Measurements from ENCODE around the gene TRMT1L.
"Not testable (repeated sequence)": the region's sequence is repeated elsewhere in the genome, so short reads cannot be mapped to it uniquely, and the experiment has no call there.

The TRMT1L gene

DNA sequence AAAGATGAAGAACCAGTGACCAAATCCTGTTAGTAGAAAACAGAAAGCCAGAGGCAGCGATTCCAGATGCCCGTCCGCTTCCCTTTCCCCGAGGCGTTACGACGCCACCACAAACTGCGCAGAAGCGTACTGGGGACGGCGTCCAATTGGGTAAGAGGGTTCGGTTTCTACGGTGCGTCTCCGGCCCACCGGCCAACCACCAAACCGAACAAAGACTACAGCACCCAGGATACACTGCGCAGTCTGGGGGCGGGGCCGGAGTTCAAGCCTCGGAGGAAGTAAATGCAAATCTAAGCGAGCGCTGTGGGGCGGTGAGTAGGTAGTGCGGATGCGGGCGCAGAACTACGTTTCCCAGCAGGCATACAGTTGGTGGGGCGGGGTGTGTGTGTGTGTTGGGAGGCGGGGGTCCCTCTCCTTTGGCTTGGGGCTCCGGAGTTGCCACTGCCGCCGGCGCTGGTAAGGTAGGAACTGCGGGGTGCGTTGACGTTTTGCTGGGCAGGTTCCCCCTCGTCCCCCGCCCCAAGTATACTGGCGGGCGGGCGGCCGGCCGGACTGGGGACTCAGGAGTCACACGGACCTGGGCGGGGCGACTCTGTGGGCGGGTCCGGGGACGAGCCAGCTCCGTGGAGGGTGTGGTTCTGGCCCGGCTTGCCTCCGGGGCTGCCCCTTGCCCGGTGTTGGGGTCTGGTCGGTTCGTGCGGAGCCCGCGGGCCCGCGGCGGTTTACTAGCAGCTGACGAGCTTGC is at the start of gene TRMT1L, which contains the start of gene SWT1:
Gene TRMT1L (minus strand): TSS at position 100 of the 745 bp plus-strand sequence. CDS start 241 bp downstream, outside the sequence.
Gene SWT1 (plus strand): TSS at position 314 of the 745 bp plus-strand sequence. CDS start 3,675 bp downstream, outside the sequence.
- peak; percentile 76 for FAIRE-seq

GRCh38 chr1:185200889-185201288 is 44.1 kb upstream of the TRMT1L start:
- FAIRE-seq, result no peak

GRCh38 chr1:185198712-185199111 is 42.0 kb upstream of the TRMT1L start:
- FAIRE-seq, result not testable (repeated sequence)

- no peak for FAIRE-seq
Measured at GRCh38 chr1:185193756-185194155, 37.0 kb upstream of the TRMT1L start.

DNA sequence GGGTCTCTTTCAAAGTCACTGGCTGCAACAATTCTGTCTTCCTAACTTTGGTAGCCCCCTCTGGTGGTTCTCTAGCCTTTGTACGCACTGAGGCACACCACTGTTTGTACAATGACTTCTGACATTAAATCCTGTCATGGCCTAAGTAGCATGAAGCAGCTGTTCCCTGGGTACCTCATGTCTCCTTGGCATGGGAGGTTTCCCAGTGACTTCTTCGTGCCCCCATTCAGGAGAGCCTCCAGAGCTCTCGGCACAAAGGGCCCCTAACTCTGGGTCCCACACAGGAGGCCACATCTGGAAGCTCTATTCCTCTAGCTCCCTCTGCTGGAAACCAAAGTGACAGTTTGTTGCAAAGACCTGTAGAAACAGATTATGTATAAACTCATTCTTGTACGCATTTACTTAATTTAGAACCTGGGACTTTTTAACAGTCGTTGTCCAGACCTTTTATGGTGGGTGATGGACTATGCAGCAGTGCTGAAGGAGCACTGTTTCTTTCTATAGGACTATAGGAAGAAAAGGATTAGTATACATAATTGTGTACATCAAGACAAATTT is 13.6 kb upstream of the TRMT1L start:
- peak; percentile 97 for FAIRE-seq

GRCh38 chr1:185166106-185166505 is 9.4 kb upstream of the TRMT1L start:
- FAIRE-seq, result no peak

- no peak for FAIRE-seq
Measured at GRCh38 chr1:185162491-185162890, 5.7 kb upstream of the TRMT1L start.

GRCh38 chr1:185159966-185160365 is 3.2 kb upstream of the TRMT1L start:
- FAIRE-seq, result no peak

DNA sequence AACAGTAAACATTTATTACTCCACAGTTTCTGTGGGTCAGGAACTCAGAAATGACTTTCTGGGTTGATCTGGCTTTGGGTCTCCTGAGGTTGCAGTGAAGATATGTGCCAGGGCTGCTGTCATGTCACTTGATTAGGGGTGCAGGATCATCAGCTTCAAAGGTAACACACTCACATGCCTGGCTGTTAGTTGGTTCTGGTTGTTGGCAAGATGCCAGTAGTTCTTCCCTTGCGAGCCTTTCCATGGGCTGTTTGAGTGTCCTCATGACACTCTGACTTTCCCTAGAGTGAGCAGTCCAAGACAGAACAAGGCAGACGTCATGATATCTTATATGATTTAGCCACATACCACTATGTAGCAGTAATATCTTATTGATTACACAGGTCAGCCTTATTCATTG is 2.0 kb upstream of the TRMT1L start:
- FAIRE-seq, result no peak

DNA sequence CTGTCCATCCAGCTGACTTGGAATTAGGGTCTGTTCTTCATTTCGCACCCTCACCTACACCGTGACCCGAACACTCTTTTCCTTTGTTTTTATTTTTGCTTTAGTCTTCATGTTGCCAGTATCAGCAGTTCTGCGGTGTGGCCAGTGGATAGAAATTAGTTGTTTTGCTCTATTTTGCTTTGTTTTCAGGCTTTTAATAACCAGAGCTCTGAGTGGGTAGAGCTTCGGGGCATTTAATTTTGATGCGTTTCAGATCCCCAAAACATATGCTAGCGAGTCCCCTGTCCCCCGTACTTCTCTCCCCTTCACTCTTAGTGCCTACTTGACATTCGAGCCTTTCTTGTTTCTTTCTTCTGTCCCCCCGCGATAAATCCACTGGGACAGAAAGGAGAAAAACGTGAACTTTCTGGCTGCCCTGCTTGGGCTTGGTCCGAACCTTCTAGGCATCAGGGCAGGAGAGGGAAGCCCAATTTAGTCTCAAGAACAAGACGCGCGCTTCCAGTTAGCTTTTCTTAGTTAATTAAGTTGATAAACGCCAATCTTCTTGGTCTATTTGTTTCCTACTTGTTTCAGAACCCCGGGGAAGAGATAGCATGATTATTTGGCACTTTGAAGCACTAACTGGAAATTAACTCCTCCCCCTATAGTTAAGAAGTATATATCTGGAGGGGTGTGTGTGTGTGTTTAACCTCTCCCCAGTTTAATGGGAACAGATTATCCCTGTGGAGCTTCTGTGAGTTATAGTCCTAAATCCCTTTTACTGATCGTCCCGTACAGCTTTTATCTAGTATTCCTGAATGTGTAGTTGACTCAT is 1.1 kb upstream of the TRMT1L start:
- no peak for FAIRE-seq

DNA sequence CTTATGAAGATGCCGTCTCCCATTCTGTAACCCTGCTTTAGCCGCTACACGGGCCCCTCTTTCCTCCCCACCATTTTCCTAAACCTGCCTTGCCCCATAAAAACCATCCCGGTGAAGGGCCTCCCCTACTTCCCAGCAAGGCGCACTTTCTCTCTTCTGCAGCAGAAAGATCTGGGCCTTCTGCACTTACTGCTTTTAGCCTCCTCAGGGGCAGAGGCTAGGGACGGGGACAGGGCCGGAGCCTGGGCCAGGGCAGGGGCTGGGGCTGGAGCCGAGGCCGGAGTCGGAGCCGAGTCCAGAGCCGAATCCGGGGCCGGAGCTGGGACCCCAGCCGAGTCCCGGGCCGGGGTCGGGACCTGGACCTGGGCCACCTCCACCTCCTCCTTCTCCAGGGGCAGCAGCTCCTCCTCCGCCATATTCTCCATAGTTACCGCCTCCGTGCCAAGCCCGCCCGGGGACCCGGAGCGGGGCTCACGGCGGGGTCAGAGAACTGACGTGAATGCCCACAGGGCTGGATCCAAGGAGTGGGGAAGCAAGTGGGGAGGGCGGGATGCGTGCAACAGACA is 382 bp downstream of the TRMT1L start:
- FAIRE-seq, result no peak

GRCh38 chr1:185155600-185156287 is 1.0 kb downstream of the TRMT1L start:
- FAIRE-seq, result no peak

GRCh38 chr1:185154912-185155513 is 1.7 kb downstream of the TRMT1L start:
- no peak for FAIRE-seq

DNA sequence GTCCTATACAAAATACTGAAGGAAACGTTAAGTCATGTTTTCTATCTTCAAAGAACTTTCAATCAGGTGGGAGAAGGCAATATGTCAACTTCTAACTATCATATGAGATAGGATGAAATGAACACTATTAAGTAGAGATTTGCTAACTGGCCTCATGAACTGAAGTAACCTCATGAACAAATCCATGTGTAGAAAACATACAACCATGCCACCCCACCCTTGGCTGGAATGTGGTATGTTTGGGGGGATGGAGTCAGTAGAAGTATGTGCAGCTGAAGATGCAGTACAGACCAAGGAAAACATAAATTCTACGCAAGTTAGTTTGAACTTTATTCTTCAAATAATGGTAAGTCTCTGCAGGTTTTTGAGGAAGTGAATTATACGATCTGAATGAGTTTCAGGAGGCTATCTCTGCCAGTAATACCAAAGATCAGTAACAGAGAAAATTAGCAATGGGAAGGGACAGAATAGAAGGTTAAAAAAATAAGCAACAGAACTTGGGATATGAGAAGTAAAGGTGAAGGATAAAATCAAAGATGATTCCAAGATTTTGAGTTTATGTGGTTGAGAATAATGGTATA is 4.5 kb downstream of the TRMT1L start:
- FAIRE-seq, result no peak

- no peak for FAIRE-seq
Measured at GRCh38 chr1:185151215-185151614, 5.5 kb downstream of the TRMT1L start.

DNA sequence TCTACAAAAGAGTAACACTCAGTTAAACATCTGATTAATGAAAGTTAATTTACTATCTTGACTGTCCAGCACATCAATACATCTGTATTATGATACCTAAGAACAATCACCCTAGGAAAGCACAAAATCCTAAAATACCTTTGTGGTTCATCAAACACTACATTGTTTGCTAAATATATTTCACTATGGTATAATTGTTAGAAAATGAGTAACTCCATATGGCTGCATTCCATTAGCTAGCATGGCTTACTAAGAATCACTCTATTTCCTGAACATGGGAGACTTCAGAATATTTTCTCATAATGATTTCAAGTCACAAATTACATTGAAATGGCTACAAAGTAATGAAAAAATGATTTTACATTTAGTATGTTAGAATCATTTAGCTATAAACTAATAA is 12.5 kb downstream of the TRMT1L start:
- FAIRE-seq, result no peak

GRCh38 chr1:185139246-185139645 is 17.5 kb downstream of the TRMT1L start:
- peak; percentile 17 for FAIRE-seq

DNA sequence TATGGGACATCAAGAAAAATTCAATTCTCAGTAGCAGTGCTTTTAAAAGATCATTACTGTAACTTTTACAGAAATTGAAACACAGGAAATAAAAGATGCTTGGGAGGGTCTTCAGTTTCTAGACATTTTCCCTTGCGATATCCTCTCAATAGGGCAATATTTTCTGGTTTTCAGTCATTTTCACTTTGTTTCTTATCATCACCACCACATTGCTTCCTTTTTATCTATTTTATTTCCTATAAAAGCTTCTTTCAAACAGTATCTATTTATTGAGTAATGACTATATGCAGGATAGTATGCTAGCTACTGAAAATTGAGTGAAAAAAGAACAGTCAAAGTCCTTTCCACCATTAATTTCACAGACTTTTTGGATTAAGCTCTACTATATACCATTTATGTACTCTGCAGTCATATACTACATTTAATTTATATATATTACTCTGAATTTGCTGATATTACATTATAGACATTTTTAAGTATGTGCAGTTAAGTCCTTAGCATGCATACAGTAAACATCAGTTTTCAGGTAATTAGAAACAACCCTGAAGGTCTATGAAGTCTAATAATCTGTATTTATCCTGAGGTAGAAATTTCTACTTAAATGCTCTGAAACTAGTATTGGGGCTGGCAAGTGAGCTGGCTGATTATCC is 18.7 kb downstream of the TRMT1L start:
- FAIRE-seq, result no peak

DNA sequence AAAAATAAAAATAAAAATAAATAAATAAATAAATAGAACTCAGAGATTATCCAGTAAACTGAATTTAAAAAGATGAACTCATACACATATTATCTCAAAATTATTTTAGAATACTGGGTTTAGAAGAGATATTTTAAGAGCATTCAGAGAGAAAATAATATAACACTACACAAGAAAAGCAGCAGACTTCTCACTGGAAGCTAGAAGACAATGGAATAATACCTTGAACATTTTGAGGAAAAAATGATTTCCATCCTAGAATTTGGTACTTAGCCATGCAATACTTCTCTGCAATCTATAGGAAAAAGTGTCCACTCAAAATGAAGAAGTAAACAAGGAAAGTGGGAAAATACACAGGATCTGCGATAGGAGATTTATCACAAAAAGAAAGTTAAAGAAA is 24.2 kb downstream of the TRMT1L start:
- FAIRE-seq, result no peak

DNA sequence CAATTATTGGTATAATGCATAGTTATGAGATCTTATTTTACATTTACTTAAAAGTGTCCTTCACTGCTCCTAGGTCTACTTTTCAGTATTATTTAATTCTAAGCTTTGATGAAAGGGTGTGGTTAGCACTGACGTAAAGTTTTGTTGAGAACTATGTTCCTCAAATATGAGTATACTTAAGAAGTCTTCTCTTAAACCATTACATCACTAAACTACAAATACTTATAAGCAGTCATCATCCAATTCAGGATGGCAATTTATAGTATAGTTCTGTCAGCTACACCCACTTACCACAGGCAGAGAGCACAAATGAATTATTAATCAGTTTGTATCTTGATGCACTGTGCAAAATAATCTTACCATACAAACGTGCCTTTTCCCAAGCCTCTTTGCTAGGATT is 27.0 kb downstream of the TRMT1L start:
- no peak for FAIRE-seq

DNA sequence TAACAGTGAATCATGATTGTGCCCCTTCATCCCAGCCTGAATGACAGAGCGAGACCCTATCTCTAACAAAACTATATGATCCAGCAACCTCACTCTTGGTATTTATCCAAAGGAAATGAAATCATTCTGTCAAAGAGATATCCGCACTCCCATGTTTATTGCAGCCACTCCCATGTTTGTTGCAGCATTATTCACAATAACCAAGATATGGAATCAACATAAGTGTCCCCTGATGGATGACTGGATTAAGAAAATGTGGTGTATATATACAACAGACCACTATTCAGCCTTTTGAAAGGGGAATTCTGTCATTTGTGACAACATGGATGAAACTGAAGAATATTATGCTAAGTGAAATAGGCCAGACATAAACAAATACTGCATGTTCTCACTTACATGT is 44.4 kb downstream of the TRMT1L start:
- no peak for FAIRE-seq

All from islet of Langerhans (tissue), 1 donor.